Karpas-422 (cell line): ENCODE data around the gene RIMS4. TPM values are rescaled to one million over a fixed set of nuclear protein-coding genes. Genes with fewer than 3 reads are reported as not detected.

Experiments used
- DNase-seq: peaks from one replicate; pipeline ENCODE4 v3.0.0-alpha.2; 2015
- H2AFZ ChIP-seq: fragments of 200-600 bp; sonication (generic); 2 replicates; pipeline ENCODE4 v1.6.1; 2014; ENCODE audit warnings: antibody characterized with exemption, low read length, mixed read lengths
- H3K27ac ChIP-seq: fragments of 200-600 bp; sonication (generic); 2 replicates; pipeline ENCODE4 v1.5.1; 2014; ENCODE audit warnings: mild to moderate bottlenecking, low read length, moderate library complexity
- H3K27me3 ChIP-seq: fragments of 200-600 bp; sonication (generic); 2 replicates; pipeline ENCODE4 v1.6.1; 2014; ENCODE audit warnings: low read length, mixed read lengths
- H3K36me3 ChIP-seq: fragments of 200-600 bp; sonication (generic); 2 replicates; pipeline ENCODE4 v1.6.1; 2014; ENCODE audit warnings: low read length, mixed read lengths; ENCODE audit not compliant: insufficient read depth
- H3K4me1 ChIP-seq: fragments of 200-600 bp; sonication (generic); 2 replicates; pipeline ENCODE4 v1.6.1; 2014; ENCODE audit warnings: mild to moderate bottlenecking, low read length, mixed read lengths
- H3K4me2 ChIP-seq: fragments of 200-600 bp; sonication (generic); 2 replicates; pipeline ENCODE4 v1.6.1; 2014; ENCODE audit warnings: low read length, low read depth, mild to moderate bottlenecking; ENCODE audit not compliant: poor library complexity, severe bottlenecking
- H3K4me3 ChIP-seq: fragments of 200-600 bp; sonication (generic); 2 replicates; pipeline ENCODE4 v1.5.1; 2014; ENCODE audit warnings: mild to moderate bottlenecking, antibody characterized with exemption, low read length, mixed read lengths
- H3K79me2 ChIP-seq: fragments of 200-600 bp; sonication (generic); 2 replicates; pipeline ENCODE4 v1.6.1; 2014; ENCODE audit warnings: mild to moderate bottlenecking, low read length, mixed read lengths
- H3K9ac ChIP-seq: fragments of 200-600 bp; sonication (generic); 2 replicates; pipeline ENCODE4 v1.6.0; 2014; ENCODE audit warnings: low read length
- H3K9me2 ChIP-seq: fragments of 200-600 bp; sonication (generic), shearing (Covaris generic); replicated peaks from 2 replicates; pipeline ENCODE4 v1.6.0; 2014; ENCODE audit warnings: mild to moderate bottlenecking, low read length, moderate library complexity; ENCODE audit not compliant: insufficient read depth
- H3K9me3 ChIP-seq: fragments of 300-700, 200-600 bp; sonication (generic); 2 replicates; pipeline ENCODE4 v1.6.1; 2014; ENCODE audit warnings: low read length, mixed read lengths
- H4K20me1 ChIP-seq: fragments of 200-600 bp; sonication (generic); 2 replicates; pipeline ENCODE4 v1.6.1; 2014; ENCODE audit warnings: mild to moderate bottlenecking, antibody characterized with exemption, low read length, low read depth; ENCODE audit not compliant: insufficient read depth
- total RNA-seq: library from RNA; depleted of rRNA; stranded (reverse); fragments of >200 nt; shearing (Covaris generic); gene quantifications from 2 replicates; pipeline ENCODE4 v1.2.3, GENCODE V29; 2014; ENCODE audit warnings: low replicate concordance

The RIMS4 gene
- total RNA-seq, 1 experiment from 2014 or later: not detected

DNA sequence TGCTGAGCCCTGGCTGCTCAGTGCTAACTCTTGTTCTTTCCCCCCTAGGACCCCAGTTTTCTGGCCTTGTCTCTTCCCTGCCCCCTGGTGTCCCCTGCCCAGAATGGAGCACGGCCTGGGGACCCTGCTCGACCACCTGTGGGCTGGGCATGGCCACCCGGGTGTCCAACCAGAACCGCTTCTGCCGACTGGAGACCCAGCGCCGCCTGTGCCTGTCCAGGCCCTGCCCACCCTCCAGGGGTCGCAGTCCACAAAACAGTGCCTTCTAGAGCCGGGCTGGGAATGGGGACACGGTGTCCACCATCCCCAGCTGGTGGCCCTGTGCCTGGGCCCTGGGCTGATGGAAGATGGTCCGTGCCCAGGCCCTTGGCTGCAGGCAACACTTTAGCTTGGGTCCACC, 83.3 kb downstream of the RIMS4 start:
- H3K27ac ChIP-seq: no peak overlapping the region
- no peak for DNase-seq
- H3K9me2 ChIP-seq: no peaks in the 10 kb centered on the region
- no peak overlapping the region for H3K4me3 ChIP-seq
- no peaks in the 10 kb centered on the region for H3K36me3 ChIP-seq
- H2AFZ ChIP-seq: no peak overlapping the region
- H3K4me1 ChIP-seq: no peaks in the 10 kb centered on the region
- no peak overlapping the region for H3K4me2 ChIP-seq
- H3K9ac ChIP-seq: no peak overlapping the region
- H3K27me3 ChIP-seq: no peaks in the 10 kb centered on the region
- no peaks in the 10 kb centered on the region for H3K9me3 ChIP-seq
- no peaks in the 10 kb centered on the region for H3K79me2 ChIP-seq
- H4K20me1 ChIP-seq: no peaks in the 10 kb centered on the region

DNA sequence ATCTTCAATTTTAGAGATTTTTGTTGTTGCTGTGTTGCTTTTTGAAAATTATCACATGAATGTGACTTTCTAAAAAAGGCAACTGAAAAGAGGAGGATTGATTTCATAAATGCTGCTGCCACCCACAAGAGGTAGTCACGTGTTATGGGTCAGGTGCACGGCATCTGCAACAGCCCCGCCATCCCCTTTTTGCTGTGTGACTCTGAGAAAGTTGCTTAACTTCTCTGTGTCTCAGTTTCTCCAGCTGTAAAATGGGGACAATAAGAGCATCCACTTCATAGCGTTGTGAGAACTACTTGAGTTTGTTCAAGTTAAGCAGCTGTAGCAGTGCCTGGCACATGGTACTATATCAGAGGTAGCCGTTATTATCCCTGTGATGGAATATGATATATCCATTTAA, 84.5 kb downstream of the RIMS4 start:
- no peak overlapping the region for H3K4me3 ChIP-seq
- no peak for DNase-seq
- H2AFZ ChIP-seq: no peak overlapping the region
- H3K27me3 ChIP-seq: no peaks in the 10 kb centered on the region
- H3K9me2 ChIP-seq: no peaks in the 10 kb centered on the region
- H3K36me3 ChIP-seq: no peaks in the 10 kb centered on the region
- no peaks in the 10 kb centered on the region for H4K20me1 ChIP-seq
- H3K27ac ChIP-seq: no peak overlapping the region
- H3K4me2 ChIP-seq: no peak overlapping the region
- H3K4me1 ChIP-seq: no peaks in the 10 kb centered on the region
- no peak overlapping the region for H3K9ac ChIP-seq
- H3K79me2 ChIP-seq: no peaks in the 10 kb centered on the region
- no peaks in the 10 kb centered on the region for H3K9me3 ChIP-seq

DNA sequence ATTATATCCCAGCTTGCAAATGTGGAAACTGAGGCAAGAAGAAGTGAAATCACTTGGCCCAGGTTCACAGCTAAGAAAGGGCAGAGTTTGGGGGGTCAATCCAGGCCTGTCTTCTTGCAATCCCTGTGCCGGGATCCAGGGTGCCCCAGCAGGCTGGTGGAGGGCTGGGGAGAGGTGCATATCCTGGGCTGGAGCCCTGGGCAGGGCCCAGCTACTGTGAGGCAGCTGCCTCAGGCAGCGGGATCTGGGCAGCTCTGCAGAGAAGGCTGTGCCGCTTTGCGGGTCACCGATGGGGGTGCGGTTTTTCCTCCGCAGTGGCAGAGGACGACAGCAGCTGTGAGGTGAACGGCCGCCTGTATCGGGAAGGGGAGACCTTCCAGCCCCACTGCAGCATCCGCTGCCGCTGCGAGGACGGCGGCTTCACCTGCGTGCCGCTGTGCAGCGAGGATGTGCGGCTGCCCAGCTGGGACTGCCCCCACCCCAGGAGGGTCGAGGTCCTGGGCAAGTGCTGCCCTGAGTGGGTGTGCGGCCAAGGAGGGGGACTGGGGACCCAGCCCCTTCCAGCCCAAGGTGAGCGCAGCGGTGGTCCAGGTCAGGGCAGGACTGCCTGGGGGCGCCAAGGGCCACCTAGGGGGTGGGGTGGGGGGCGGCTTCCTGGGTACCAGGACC, 85.8 kb downstream of the RIMS4 start:
- Histone ChIP-seq H3K9ac (no peak overlapping the region), H3K36me3 (no peaks in the 10 kb centered on the region), H2AFZ (no peak overlapping the region), H3K4me3 (no peak overlapping the region), H3K4me1 (no peaks in the 10 kb centered on the region), H3K9me2 (no peaks in the 10 kb centered on the region), H4K20me1 (no peaks in the 10 kb centered on the region), H3K79me2 (no peaks in the 10 kb centered on the region), H3K4me2 (no peak overlapping the region), H3K27me3 (no peaks in the 10 kb centered on the region), H3K27ac (no peak overlapping the region), H3K9me3 (no peaks in the 10 kb centered on the region)
- no peak for DNase-seq

- Histone ChIP-seq H3K27me3 (no peaks in the 10 kb centered on the region), H3K4me1 (no peaks in the 10 kb centered on the region), H2AFZ (no peak overlapping the region), H3K36me3 (no peaks in the 10 kb centered on the region), H3K4me2 (no peak overlapping the region), H3K79me2 (no peaks in the 10 kb centered on the region), H3K9me3 (no peaks in the 10 kb centered on the region), H4K20me1 (no peaks in the 10 kb centered on the region), H3K9ac (no peak overlapping the region), H3K4me3 (no peak overlapping the region), H3K9me2 (no peaks in the 10 kb centered on the region), H3K27ac (no peak overlapping the region)
- DNase-seq: no peak
Observed at GRCh38 chr20:44723798-44724362, 86.5 kb downstream of the RIMS4 start.

DNA sequence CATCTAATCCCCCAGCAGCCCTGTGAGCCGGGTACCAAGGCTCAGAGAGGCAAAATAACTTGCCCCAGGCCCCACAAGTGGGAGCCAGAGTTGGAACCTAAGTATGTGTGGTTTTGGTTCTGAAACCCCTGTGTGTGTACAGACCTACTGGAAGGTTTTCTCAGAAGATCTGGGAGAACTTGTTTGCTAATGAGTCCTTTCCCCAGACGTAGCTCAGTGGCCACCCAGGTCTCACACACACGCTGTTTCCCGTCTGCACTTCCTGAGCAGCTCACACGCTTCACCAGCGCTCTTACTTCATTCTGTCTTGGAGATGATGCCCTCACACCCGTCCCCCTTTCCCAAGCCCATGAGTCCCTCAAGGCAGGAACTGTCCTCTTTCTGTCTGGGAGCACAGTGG, 87.0 kb downstream of the RIMS4 start:
- H3K4me3 ChIP-seq: no peak overlapping the region
- H2AFZ ChIP-seq: no peak overlapping the region

DNA sequence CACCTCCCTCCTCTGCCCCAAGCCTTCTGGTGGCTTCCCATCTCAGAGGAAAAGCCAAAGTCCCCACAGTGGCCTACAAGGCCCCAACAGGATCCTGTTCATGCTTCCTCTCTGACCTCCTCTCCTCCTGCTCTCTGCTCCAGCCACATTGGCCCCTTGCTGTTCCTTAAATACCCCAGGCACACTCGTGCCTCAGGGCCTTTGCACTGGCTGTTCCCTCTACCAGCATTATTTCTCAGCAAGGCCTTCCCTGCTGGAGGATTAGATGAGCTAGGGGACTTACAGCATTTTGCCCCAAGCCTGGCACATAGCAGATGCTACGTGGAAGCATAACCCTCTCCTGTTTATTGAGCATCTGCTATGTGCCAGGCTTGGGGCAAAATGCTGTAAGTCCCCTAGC, 87.4 kb downstream of the RIMS4 start:
- Histone ChIP-seq H3K36me3 (no peaks in the 10 kb centered on the region), H3K4me2 (no peak overlapping the region), H3K27ac (no peak overlapping the region), H3K4me3 (no peak overlapping the region), H4K20me1 (no peaks in the 10 kb centered on the region), H3K79me2 (no peaks in the 10 kb centered on the region), H3K9me2 (no peaks in the 10 kb centered on the region), H3K27me3 (no peaks in the 10 kb centered on the region), H3K9ac (no peak overlapping the region), H3K4me1 (no peaks in the 10 kb centered on the region), H2AFZ (no peak overlapping the region), H3K9me3 (no peaks in the 10 kb centered on the region)
- DNase-seq: no peak

More for the DNA sequence above, 87.0 kb downstream of the RIMS4 start:
- no peak for DNase-seq
- no peaks in the 10 kb centered on the region for H3K27me3 ChIP-seq
- no peaks in the 10 kb centered on the region for H3K9me2 ChIP-seq
- no peaks in the 10 kb centered on the region for H3K4me1 ChIP-seq
- H3K9me3 ChIP-seq: no peaks in the 10 kb centered on the region
- no peaks in the 10 kb centered on the region for H3K36me3 ChIP-seq
- no peaks in the 10 kb centered on the region for H3K79me2 ChIP-seq
- H3K4me2 ChIP-seq: no peak overlapping the region
- H3K9ac ChIP-seq: no peak overlapping the region
- H4K20me1 ChIP-seq: no peaks in the 10 kb centered on the region
- no peak overlapping the region for H3K27ac ChIP-seq

DNA sequence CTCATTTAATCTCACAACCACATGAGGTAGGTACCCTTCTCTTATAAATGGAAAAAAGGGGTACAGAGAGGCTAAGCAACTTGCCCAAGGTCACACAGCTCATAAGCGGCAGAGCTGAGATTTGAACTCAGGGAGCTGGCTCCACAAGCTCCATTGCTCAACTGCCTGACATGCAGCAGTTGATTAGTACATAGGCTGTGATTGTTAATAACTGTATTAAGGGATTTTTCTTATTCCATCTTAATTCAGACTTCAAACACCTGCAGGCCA, 88.6 kb downstream of the RIMS4 start:
- no peak for DNase-seq
- H2AFZ ChIP-seq: no peak overlapping the region
- no peaks in the 10 kb centered on the region for H3K4me1 ChIP-seq
- no peak overlapping the region for H3K4me2 ChIP-seq
- no peak overlapping the region for H3K27ac ChIP-seq
- H4K20me1 ChIP-seq: no peaks in the 10 kb centered on the region
- no peak overlapping the region for H3K9ac ChIP-seq
- H3K9me3 ChIP-seq: no peaks in the 10 kb centered on the region
- no peak overlapping the region for H3K4me3 ChIP-seq
- no peaks in the 10 kb centered on the region for H3K36me3 ChIP-seq
- no peaks in the 10 kb centered on the region for H3K27me3 ChIP-seq
- H3K9me2 ChIP-seq: no peaks in the 10 kb centered on the region
- H3K79me2 ChIP-seq: no peaks in the 10 kb centered on the region

GRCh38 chr20:44720997-44721784, 89.2 kb downstream of the RIMS4 start:
- H3K79me2 ChIP-seq: no peaks in the 10 kb centered on the region
- H3K9me3 ChIP-seq: no peaks in the 10 kb centered on the region
- no peak overlapping the region for H3K4me3 ChIP-seq
- no peaks in the 10 kb centered on the region for H3K9me2 ChIP-seq
- H3K36me3 ChIP-seq: no peaks in the 10 kb centered on the region
- no peak overlapping the region for H3K27ac ChIP-seq
- no peaks in the 10 kb centered on the region for H4K20me1 ChIP-seq
- no peaks in the 10 kb centered on the region for H3K4me1 ChIP-seq
- no peak overlapping the region for H3K4me2 ChIP-seq
- H3K9ac ChIP-seq: no peak overlapping the region
- no peaks in the 10 kb centered on the region for H3K27me3 ChIP-seq
- DNase-seq: no peak
- no peak overlapping the region for H2AFZ ChIP-seq
